Natural killer cell (primary cell): ENCODE measurements around the gene CACNA1C. TPM values are rescaled to one million over a fixed set of nuclear protein-coding genes. Genes with fewer than 3 reads are reported as not detected.
A peak's percentile ranks its signal among the peaks of the same experiment; 100 is the strongest.

ENCODE experiments used
- ATAC-seq, 3 donors: fragments of 150-1000 bp in 2 of 3; fragments of 200-7000 bp in 1 of 3; cut with Tn5 transposase; 1 replicate in 1 of 3; 2 replicates in 2 of 3; pipeline ENCODE4 v1.10.0; 2021; ENCODE audit warnings: mild to moderate bottlenecking in 2 of 3, moderate library complexity in 2 of 3
- DNase-seq, 2 donors: peaks; one replicate each; pipeline versions ENCODE4 v3.0.0 to v3.0.0-alpha.2; 2013 to 2021; ENCODE audit warnings: mixed read lengths in 1 of 2
- H3K27ac ChIP-seq: one replicate; pipeline ENCODE4 v1.5.1; 2013; ENCODE audit warnings: mild to moderate bottlenecking, low read length
- H3K27me3 ChIP-seq: one replicate; pipeline ENCODE4 v1.6.1; 2013; ENCODE audit warnings: low read length; ENCODE audit not compliant: control insufficient read depth, insufficient read depth
- H3K36me3 ChIP-seq: one replicate; pipeline ENCODE4 v1.6.1; 2013; ENCODE audit warnings: low read length; ENCODE audit not compliant: control insufficient read depth, insufficient read depth
- H3K4me1 ChIP-seq: one replicate; pipeline ENCODE4 v1.6.1; 2013; ENCODE audit warnings: low read length; ENCODE audit not compliant: control insufficient read depth, insufficient read depth
- H3K4me3 ChIP-seq: one replicate; pipeline ENCODE4 v1.5.1; 2013; ENCODE audit warnings: low read length
- H3K9me3 ChIP-seq: one replicate; pipeline ENCODE4 v1.6.1; 2013; ENCODE audit warnings: low read length; ENCODE audit not compliant: control insufficient read depth, insufficient read depth
- H3K27ac Mint-ChIP-seq, 2 donors: one replicate each; pipeline ENCODE4 v1.8.0; 2022; ENCODE audit warnings: mild to moderate bottlenecking in 2 of 2, mixed read lengths in 2 of 2, moderate library complexity in 1 of 2
- H3K27me3 Mint-ChIP-seq, 2 donors: one replicate each; pipeline ENCODE4 v1.8.0; 2022; ENCODE audit warnings: low read depth in 2 of 2, mixed read lengths in 2 of 2
- H3K36me3 Mint-ChIP-seq: one replicate; pipeline ENCODE4 v1.8.0; 2022; ENCODE audit warnings: mixed read lengths
- H3K4me1 Mint-ChIP-seq, 2 donors: one replicate each; pipeline ENCODE4 v1.8.0; 2022; ENCODE audit warnings: mixed read lengths in 2 of 2
- H3K4me3 Mint-ChIP-seq: one replicate; pipeline ENCODE4 v1.8.0; 2022; ENCODE audit warnings: mild to moderate bottlenecking, moderate library complexity, mixed read lengths
- H3K9me3 Mint-ChIP-seq, 2 donors: one replicate each; pipeline ENCODE4 v1.8.0; 2022; ENCODE audit warnings: mixed read lengths in 2 of 2
- WGBS: methylation state at CpG from one replicate; pipeline ENCODE4 v1.1.7; 2013; ENCODE audit warnings: missing lambda C conversion rate; ENCODE audit not compliant: insufficient coverage; 5-methylcytosine and 5-hydroxymethylcytosine counted together
- intact Hi-C: fragments of 100-400 bp; cut with micrococcal nuclease; formaldehyde crosslinking; loops from one replicate; pipeline ENCODE4 v1.14.2; 2022
- total RNA-seq, 4 donors: library from RNA; stranded (reverse); fragments of 120-200 nt in 1 of 4; gene quantifications; one replicate each; pipeline versions ENCODE4 v1.2.3 to v1.2.4, GENCODE V29; 2013 to 2022
- TF ChIP-seq, protein P1 (sequence below): fragments of 200-600 bp; IDR thresholded peaks from one replicate; pipeline ENCODE4 v1.8.0; 2022; ENCODE audit warnings: antibody characterized with exemption

The CACNA1C gene
- total RNA-seq, 3 donors from 2014 or later (not counting 1 experiment from before 2014, with no cell fraction given), result 0.07 to 0.35 (median 0.08) TPM

- ATAC-seq, result peak in 1 of 3 donors; percentile 38
- H3K27me3 Mint-ChIP-seq, result peaks cover 3 to 8% of the 10 kb centered on the region in 2 donors
- 85% methylated on average over 8 of the region's 8 CpGs for WGBS
- no peak overlapping the region for H3K27ac Mint-ChIP-seq
- no peaks in the 10 kb centered on the region for H3K9me3 Mint-ChIP-seq
- no peak overlapping the region for H3K27ac ChIP-seq
- intact Hi-C loops, result no loop called here
- H3K9me3 ChIP-seq, result no peaks in the 10 kb centered on the region
- H3K4me3 ChIP-seq, result no peak overlapping the region
- no peaks in the 10 kb centered on the region for H3K4me1 Mint-ChIP-seq
- H3K4me3 Mint-ChIP-seq, result no peak overlapping the region
- no peaks in the 10 kb centered on the region for H3K36me3 ChIP-seq
- no peaks in the 10 kb centered on the region for H3K27me3 ChIP-seq
- H3K36me3 Mint-ChIP-seq, result no peaks in the 10 kb centered on the region
- H3K4me1 ChIP-seq, result no peaks in the 10 kb centered on the region
- TF ChIP-seq, protein P1, sequence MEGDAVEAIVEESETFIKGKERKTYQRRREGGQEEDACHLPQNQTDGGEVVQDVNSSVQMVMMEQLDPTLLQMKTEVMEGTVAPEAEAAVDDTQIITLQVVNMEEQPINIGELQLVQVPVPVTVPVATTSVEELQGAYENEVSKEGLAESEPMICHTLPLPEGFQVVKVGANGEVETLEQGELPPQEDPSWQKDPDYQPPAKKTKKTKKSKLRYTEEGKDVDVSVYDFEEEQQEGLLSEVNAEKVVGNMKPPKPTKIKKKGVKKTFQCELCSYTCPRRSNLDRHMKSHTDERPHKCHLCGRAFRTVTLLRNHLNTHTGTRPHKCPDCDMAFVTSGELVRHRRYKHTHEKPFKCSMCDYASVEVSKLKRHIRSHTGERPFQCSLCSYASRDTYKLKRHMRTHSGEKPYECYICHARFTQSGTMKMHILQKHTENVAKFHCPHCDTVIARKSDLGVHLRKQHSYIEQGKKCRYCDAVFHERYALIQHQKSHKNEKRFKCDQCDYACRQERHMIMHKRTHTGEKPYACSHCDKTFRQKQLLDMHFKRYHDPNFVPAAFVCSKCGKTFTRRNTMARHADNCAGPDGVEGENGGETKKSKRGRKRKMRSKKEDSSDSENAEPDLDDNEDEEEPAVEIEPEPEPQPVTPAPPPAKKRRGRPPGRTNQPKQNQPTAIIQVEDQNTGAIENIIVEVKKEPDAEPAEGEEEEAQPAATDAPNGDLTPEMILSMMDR, result no peak
- DNase-seq, result no peak
Measured at GRCh38 chr12:2422591-2422990, 369.8 kb downstream of the CACNA1C start.

- Mint-ChIP-seq H3K4me1 (no peaks in the 10 kb centered on the region), H3K4me3 (no peak overlapping the region), H3K9me3 (no peaks in the 10 kb centered on the region), H3K36me3 (no peaks in the 10 kb centered on the region), H3K27me3 (peaks cover 6 to 12% of the 10 kb centered on the region in 2 donors), H3K27ac (no peak overlapping the region)
- no peak overlapping the region for H3K27ac ChIP-seq
- intact Hi-C loops, result no loop called here
- ATAC-seq (no peak), DNase-seq (no peak)
- no peaks in the 10 kb centered on the region for H3K36me3 ChIP-seq
- 83% methylated on average over 4 of the region's 4 CpGs for WGBS
- no peaks in the 10 kb centered on the region for H3K27me3 ChIP-seq
- no peaks in the 10 kb centered on the region for H3K4me1 ChIP-seq
- TF ChIP-seq, protein P1, result no peak
- no peak overlapping the region for H3K4me3 ChIP-seq
- no peaks in the 10 kb centered on the region for H3K9me3 ChIP-seq
Measured at GRCh38 chr12:2429032-2429431, 376.2 kb downstream of the CACNA1C start.

DNA sequence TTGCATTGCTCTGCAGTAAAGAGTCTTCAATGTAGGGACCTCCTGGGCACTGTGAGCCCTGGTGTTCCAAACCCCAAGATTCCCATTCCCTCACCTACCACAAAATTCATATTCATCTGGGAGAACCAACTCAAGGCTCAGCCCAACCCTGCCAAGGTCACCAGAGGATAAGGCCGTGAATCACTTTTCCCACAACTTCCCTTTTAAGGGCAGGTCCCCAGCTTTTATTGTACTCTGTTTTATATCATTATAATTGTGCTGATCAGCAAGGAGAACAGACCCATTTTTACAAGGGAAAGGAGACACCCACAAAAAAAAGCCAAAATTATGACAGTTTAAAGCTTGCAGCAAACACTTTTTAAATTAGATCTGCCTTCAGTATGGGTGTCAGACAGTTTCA is 379.0 kb downstream of the CACNA1C start:
- no peak for DNase-seq
- H3K36me3 Mint-ChIP-seq, result no peaks in the 10 kb centered on the region

DNA sequence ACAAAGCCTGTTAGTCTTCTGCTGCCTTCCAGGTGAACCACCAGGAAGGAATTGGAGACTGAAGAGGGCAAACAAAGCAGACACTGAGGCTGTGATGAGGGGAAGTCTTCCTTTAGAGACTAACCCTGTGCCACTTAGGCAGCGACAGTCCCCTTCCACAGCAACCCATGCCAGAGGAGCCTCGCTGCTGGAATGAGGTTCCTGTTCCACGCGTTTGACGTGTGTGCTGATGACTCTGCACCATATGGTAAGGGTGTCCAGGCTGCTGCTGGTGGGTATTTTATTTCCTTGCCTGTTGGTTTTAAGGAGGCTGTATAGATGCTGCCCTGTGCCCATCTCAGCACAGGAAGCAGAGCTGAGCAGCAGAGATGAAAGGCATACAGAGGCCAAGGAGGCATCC is 380.1 kb downstream of the CACNA1C start:
- no peaks in the 10 kb centered on the region for H3K4me1 ChIP-seq
- no peaks in the 10 kb centered on the region for H3K36me3 ChIP-seq
- no peak overlapping the region for H3K4me3 ChIP-seq
- 81% methylated on average over 5 of the region's 5 CpGs for WGBS
- intact Hi-C loops, result no loop called here
- H3K4me3 Mint-ChIP-seq, result no peak overlapping the region
- H3K27me3 Mint-ChIP-seq, result peaks cover 6 to 12% of the 10 kb centered on the region in 2 donors
- H3K9me3 ChIP-seq, result no peaks in the 10 kb centered on the region
- no peaks in the 10 kb centered on the region for H3K4me1 Mint-ChIP-seq
- ATAC-seq (no peak), DNase-seq (no peak)
- H3K27me3 ChIP-seq, result no peaks in the 10 kb centered on the region
- H3K27ac ChIP-seq, result no peak overlapping the region
- peaks cover 0 to 6% of the 10 kb centered on the region in 2 donors for H3K9me3 Mint-ChIP-seq
- H3K27ac Mint-ChIP-seq, result no peak overlapping the region
- TF ChIP-seq, protein P1, result no peak
- no peaks in the 10 kb centered on the region for H3K36me3 Mint-ChIP-seq

More for the DNA sequence above, 379.0 kb downstream of the CACNA1C start:
- Histone ChIP-seq H3K36me3 (no peaks in the 10 kb centered on the region), H3K4me3 (no peak overlapping the region), H3K9me3 (no peaks in the 10 kb centered on the region), H3K4me1 (no peaks in the 10 kb centered on the region), H3K27ac (no peak overlapping the region), H3K27me3 (no peaks in the 10 kb centered on the region)
- peaks cover 6 to 12% of the 10 kb centered on the region in 2 donors for H3K27me3 Mint-ChIP-seq
- TF ChIP-seq, protein P1, result no peak
- no peak overlapping the region for H3K27ac Mint-ChIP-seq
- intact Hi-C loops, result no loop called here
- no peaks in the 10 kb centered on the region for H3K4me1 Mint-ChIP-seq
- 57% methylated on average over 1 of the region's 1 CpG for WGBS
- H3K4me3 Mint-ChIP-seq, result no peak overlapping the region
- ATAC-seq, result no peak
- H3K9me3 Mint-ChIP-seq, result no peaks in the 10 kb centered on the region
